Loucy (cell line): ENCODE measurements around the gene COL27A1.

Experiments
- CTCF ChIP-seq: fragments of 200-600 bp; sonication (generic); conservative IDR thresholded peaks from 2 replicates; pipeline ENCODE4 v1.5.1; 2014; ENCODE audit warnings: mild to moderate bottlenecking, antibody characterized with exemption, low read length
- EZH2phosphoT487 ChIP-seq: fragments of 200-600 bp; IDR thresholded peaks from 2 replicates; pipeline ENCODE4 v1.6.1; 2018; ENCODE audit warnings: antibody characterized with exemption, mild to moderate bottlenecking, moderate library complexity, borderline replicate concordance

GRCh38 chr9:114221706-114222465 lies 66.5 kb downstream of the COL27A1 start:
- TF ChIP-seq EZH2phosphoT487 (no peak), CTCF (no peak)
